WTC11 (cell line): ENCODE data around the gene RAPH1. TPM values are rescaled to one million over a fixed set of nuclear protein-coding genes. Genes with fewer than 3 reads are reported as not detected.

Experiments
- ATAC-seq: fragments of 200-7000 bp; cut with Tn5 transposase; 2 replicates; pipeline ENCODE4 v1.10.0; 2021; ENCODE audit warnings: mild to moderate bottlenecking, moderate library complexity
- CTCF ChIA-PET: fragments of 300-600 bp; sonication (Branson Sonifier 250); formaldehyde crosslinking; loops from one replicate; lab custom pipeline; 2021; ENCODE audit warnings: antibody characterized with exemption; lab: Charles Lee
- POLR2A ChIA-PET: fragments of 350-600 bp; sonication (Branson Sonifier 250); formaldehyde crosslinking; loops from one replicate; lab custom pipeline; 2021; ENCODE audit warnings: antibody characterized with exemption; lab: Charles Lee
- DNase-seq: peaks from one replicate; pipeline ENCODE4 v3.0.0; 2021; ENCODE audit warnings: low spot score
- H3K27ac Mint-ChIP-seq: 2 replicates; pipeline ENCODE4 v1.8.0; 2021; ENCODE audit warnings: mixed read lengths
- H3K27me3 Mint-ChIP-seq: 2 replicates; pipeline ENCODE4 v1.8.0; 2021; ENCODE audit warnings: low read depth, mild to moderate bottlenecking, moderate library complexity, mixed read lengths
- H3K36me3 Mint-ChIP-seq: 2 replicates; pipeline ENCODE4 v1.8.0; 2021; ENCODE audit warnings: mixed read lengths
- H3K4me1 Mint-ChIP-seq: 2 replicates; pipeline ENCODE4 v1.8.0; 2022; ENCODE audit warnings: mixed read lengths
- H3K4me3 Mint-ChIP-seq: 2 replicates; pipeline ENCODE4 v1.8.0; 2021; ENCODE audit warnings: mild to moderate bottlenecking, moderate library complexity, mixed read lengths
- H3K9me3 Mint-ChIP-seq: 2 replicates; pipeline ENCODE4 v1.8.0; 2021; ENCODE audit warnings: mixed read lengths
- CREB1 ChIP-seq: sonication (generic); formaldehyde crosslinking; IDR thresholded peaks from 2 replicates; pipeline ENCODE4 v1.8.0; 2023; ENCODE audit warnings: mild to moderate bottlenecking, missing genetic modification reagents
- EMX1 ChIP-seq: fragments of 250-450 bp; sonication (Bioruptor Pico); IDR thresholded peaks from 2 replicates; pipeline ENCODE4 v1.8.0; 2021; ENCODE audit warnings: mild to moderate bottlenecking
- GABPB1 ChIP-seq: sonication (generic); formaldehyde crosslinking; IDR thresholded peaks from 2 replicates; pipeline ENCODE4 v1.8.1; 2023; ENCODE audit warnings: mild to moderate bottlenecking, missing genetic modification reagents
- GTF2I ChIP-seq: fragments of 250-450 bp; sonication (Bioruptor Pico); conservative IDR thresholded peaks from 2 replicates; pipeline ENCODE4 v1.4.0; 2021; ENCODE audit warnings: mild to moderate bottlenecking
- IRF2 ChIP-seq: sonication (generic); formaldehyde crosslinking; IDR thresholded peaks from 2 replicates; pipeline ENCODE4 v1.8.0; 2022; ENCODE audit warnings: low read depth, missing genetic modification reagents, borderline replicate concordance
- KAT7 ChIP-seq: sonication (generic); formaldehyde crosslinking; IDR thresholded peaks from 2 replicates; pipeline ENCODE4 v1.8.1; 2023; ENCODE audit warnings: missing genetic modification reagents, mild to moderate bottlenecking, borderline replicate concordance
- NR3C1 ChIP-seq: sonication (generic); formaldehyde crosslinking; conservative IDR thresholded peaks from 2 replicates; pipeline ENCODE4 v1.8.1; 2023; ENCODE audit warnings: low read depth, mild to moderate bottlenecking, missing genetic modification reagents
- OVOL2 ChIP-seq: fragments of 250-450 bp; sonication (Bioruptor Pico); IDR thresholded peaks from 2 replicates; pipeline ENCODE4 v1.9.0; 2021; ENCODE audit warnings: mild to moderate bottlenecking, borderline replicate concordance
- PRRX2 ChIP-seq: fragments of 250-450 bp; sonication (Bioruptor Pico); IDR thresholded peaks from 2 replicates; pipeline ENCODE4 v1.8.0; 2021; ENCODE audit warnings: mild to moderate bottlenecking
- RELA ChIP-seq: sonication (generic); formaldehyde crosslinking; IDR thresholded peaks from 2 replicates; pipeline ENCODE4 v1.8.1; 2022; ENCODE audit warnings: missing genetic modification reagents, mild to moderate bottlenecking, borderline replicate concordance
- SOX15 ChIP-seq: fragments of 250-450 bp; sonication (Bioruptor Pico); IDR thresholded peaks from 2 replicates; pipeline ENCODE4 v1.9.0; 2021; ENCODE audit warnings: mild to moderate bottlenecking
- ZNF219 ChIP-seq: sonication (generic); formaldehyde crosslinking; IDR thresholded peaks from 2 replicates; pipeline ENCODE4 v1.8.0; 2023; ENCODE audit warnings: missing genetic modification reagents, mild to moderate bottlenecking, borderline replicate concordance
- total RNA-seq: library from RNA; stranded (reverse); gene quantifications from 3 replicates; pipeline ENCODE4 v1.2.3, GENCODE V29; 2021
- TF ChIP-seq, protein P1 (sequence below): fragments of 250-450 bp; sonication (Bioruptor Pico); conservative IDR thresholded peaks from 2 replicates; pipeline ENCODE4 v1.9.0; 2021; ENCODE audit warnings: mild to moderate bottlenecking
- TF ChIP-seq, protein P2 (sequence below): fragments of 250-450 bp; sonication (Bioruptor Pico); IDR thresholded peaks from 2 replicates; pipeline ENCODE4 v1.9.0; 2021; ENCODE audit warnings: mild to moderate bottlenecking, borderline replicate concordance
- TF ChIP-seq, protein P3 (sequence below): sonication (generic); formaldehyde crosslinking; IDR thresholded peaks from 2 replicates; pipeline ENCODE4 v1.8.0; 2023; ENCODE audit warnings: missing genetic modification reagents
- TF ChIP-seq, protein P4 (sequence below): fragments of 250-450 bp; sonication (Bioruptor Pico); IDR thresholded peaks from 2 replicates; pipeline ENCODE4 v1.9.0; 2021; ENCODE audit warnings: mild to moderate bottlenecking

Gene RAPH1
- total RNA-seq, 1 experiment from 2014 or later: 24.6 TPM

DNA sequence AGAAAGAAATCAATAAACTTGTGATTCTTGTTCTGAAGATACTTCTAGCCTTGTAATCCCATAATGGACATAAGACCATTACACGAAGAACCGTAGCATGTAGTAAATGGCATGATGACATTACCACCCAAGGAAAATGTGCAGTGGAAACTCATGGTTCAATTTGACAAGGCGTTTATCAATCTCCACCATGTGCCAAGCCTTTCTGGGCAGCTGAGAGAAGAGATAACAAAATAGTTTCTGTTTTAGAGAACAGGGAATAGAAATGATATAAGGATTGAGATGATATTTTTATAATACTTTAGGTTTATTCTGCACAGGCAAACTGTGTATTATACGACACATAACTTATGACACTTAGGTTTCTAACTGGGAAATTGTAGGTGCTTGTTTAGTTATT is 187.7 kb downstream of the RAPH1 start:
- ChIA-PET POLR2A (no interaction called here), CTCF (no interaction called here)
- no peak overlapping the region for H3K27ac Mint-ChIP-seq

DNA sequence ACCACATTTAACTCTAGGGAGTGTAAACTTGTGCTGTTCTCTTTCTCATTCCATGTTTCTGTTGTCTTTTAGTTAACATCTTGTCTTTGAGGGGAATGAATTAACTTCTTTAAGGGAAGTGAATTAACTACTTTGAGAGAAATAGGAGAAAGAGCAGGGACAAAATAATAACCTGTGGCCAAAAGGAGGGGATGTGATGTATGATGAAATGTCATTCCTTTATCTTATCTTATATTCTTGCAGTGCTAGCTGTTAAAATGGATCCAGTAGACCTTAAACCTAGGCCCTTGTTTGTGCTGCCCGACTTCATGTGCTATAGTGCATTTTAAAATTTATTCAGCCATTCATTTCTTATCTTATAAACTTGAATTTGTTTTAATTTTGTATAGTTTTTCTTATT is 188.5 kb downstream of the RAPH1 start:
- ATAC-seq: no peak
- H3K4me3 Mint-ChIP-seq: no peak overlapping the region
- peaks cover 15% of the 10 kb centered on the region for H3K36me3 Mint-ChIP-seq
- DNase-seq: no peak
- H3K4me1 Mint-ChIP-seq: peaks cover 9% of the 10 kb centered on the region
- no peaks in the 10 kb centered on the region for H3K27me3 Mint-ChIP-seq
- ChIA-PET POLR2A (no interaction called here), CTCF (no interaction called here)
- 0 out of 2 replicates have a peak, but pooled peaks cover 3% of the 10 kb centered on the region for H3K9me3 Mint-ChIP-seq
- no peak overlapping the region for H3K27ac Mint-ChIP-seq
- no peak for TF ChIP-seq GTF2I
- no peak for TF ChIP-seq OVOL2 (CRISPR knock-in tag)
- TF ChIP-seq, protein P1, sequence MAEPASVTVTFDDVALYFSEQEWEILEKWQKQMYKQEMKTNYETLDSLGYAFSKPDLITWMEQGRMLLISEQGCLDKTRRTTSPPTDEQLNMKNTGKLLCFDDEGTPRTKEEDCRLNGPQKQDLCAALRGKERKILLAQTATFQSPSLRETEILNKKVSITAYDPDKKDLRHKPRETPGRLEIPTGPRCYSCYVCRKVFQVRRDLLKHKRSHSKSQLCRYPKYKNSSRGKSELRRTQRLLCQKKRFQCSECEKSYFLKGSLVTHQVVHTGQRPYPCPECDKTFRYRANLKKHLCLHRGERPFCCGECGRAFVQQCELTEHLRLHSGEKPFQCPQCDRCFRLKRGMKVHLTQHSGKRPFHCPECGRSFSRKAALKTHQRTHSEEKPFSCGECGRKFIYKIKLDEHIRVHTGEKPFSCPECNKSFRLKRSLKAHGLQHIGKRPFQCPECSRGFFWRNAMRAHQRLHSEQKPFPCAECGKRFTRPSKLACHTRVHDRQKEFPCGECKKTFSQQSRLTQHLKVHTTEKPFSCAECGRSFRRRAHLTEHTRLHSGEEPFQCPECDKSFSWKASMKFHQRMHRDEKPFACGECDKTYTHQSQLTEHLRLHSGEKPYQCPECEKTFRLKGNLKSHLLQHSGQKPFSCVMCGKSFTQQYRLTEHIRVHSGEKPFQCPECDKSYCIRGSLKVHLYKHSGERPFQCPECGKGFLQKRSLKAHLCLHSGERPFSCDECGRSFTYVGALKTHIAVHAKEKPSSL (CRISPR knock-in tag): no peak
- no peak for TF ChIP-seq IRF2 (CRISPR knock-in tag)

More for the DNA sequence above, 187.7 kb downstream of the RAPH1 start:
- peaks cover 15% of the 10 kb centered on the region for H3K36me3 Mint-ChIP-seq
- H3K27me3 Mint-ChIP-seq: no peaks in the 10 kb centered on the region
- DNase-seq (no peak), ATAC-seq (no peak)
- 0 out of 2 replicates have a peak, but pooled peaks cover 3% of the 10 kb centered on the region for H3K9me3 Mint-ChIP-seq
- no peak for TF ChIP-seq SOX15 (CRISPR knock-in tag)
- H3K4me1 Mint-ChIP-seq: peaks cover 9% of the 10 kb centered on the region
- no peak overlapping the region for H3K4me3 Mint-ChIP-seq

DNA sequence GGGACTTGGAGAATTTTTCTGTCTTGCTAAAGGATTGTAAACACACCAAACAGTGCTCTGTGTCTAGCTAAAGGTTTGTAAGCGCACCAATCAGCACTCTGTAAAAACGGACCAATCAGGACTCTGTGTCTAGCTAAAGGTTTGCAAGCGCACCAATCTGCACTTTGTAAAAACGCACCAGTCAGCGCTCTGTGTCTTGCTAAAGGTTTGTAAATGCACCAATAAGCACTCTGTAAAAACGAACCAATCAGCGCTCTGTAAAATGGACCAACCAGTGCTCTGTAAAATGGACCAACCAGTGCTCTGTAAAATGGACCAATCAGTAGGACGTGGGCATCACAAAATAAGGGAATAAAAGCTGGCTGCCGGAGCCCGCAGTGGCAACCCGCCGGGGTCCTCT is 190.4 kb downstream of the RAPH1 start:
- 0 out of 2 replicates have a peak, but pooled peaks cover 3% of the 10 kb centered on the region for H3K9me3 Mint-ChIP-seq
- DNase-seq (no peak), ATAC-seq (no peak)
- H3K27ac Mint-ChIP-seq: 0 out of 2 replicates have a peak overlapping the region, but pooled peaks have one; percentile 12
- TF ChIP-seq, protein P2, sequence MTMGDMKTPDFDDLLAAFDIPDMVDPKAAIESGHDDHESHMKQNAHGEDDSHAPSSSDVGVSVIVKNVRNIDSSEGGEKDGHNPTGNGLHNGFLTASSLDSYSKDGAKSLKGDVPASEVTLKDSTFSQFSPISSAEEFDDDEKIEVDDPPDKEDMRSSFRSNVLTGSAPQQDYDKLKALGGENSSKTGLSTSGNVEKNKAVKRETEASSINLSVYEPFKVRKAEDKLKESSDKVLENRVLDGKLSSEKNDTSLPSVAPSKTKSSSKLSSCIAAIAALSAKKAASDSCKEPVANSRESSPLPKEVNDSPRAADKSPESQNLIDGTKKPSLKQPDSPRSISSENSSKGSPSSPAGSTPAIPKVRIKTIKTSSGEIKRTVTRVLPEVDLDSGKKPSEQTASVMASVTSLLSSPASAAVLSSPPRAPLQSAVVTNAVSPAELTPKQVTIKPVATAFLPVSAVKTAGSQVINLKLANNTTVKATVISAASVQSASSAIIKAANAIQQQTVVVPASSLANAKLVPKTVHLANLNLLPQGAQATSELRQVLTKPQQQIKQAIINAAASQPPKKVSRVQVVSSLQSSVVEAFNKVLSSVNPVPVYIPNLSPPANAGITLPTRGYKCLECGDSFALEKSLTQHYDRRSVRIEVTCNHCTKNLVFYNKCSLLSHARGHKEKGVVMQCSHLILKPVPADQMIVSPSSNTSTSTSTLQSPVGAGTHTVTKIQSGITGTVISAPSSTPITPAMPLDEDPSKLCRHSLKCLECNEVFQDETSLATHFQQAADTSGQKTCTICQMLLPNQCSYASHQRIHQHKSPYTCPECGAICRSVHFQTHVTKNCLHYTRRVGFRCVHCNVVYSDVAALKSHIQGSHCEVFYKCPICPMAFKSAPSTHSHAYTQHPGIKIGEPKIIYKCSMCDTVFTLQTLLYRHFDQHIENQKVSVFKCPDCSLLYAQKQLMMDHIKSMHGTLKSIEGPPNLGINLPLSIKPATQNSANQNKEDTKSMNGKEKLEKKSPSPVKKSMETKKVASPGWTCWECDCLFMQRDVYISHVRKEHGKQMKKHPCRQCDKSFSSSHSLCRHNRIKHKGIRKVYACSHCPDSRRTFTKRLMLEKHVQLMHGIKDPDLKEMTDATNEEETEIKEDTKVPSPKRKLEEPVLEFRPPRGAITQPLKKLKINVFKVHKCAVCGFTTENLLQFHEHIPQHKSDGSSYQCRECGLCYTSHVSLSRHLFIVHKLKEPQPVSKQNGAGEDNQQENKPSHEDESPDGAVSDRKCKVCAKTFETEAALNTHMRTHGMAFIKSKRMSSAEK (CRISPR knock-in tag): no peak
- TF ChIP-seq, protein P3, sequence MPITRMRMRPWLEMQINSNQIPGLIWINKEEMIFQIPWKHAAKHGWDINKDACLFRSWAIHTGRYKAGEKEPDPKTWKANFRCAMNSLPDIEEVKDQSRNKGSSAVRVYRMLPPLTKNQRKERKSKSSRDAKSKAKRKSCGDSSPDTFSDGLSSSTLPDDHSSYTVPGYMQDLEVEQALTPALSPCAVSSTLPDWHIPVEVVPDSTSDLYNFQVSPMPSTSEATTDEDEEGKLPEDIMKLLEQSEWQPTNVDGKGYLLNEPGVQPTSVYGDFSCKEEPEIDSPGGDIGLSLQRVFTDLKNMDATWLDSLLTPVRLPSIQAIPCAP (CRISPR knock-in tag): no peak
- TF ChIP-seq CREB1 (CRISPR knock-in tag) (no peak), NR3C1 (CRISPR knock-in tag) (no peak), KAT7 (CRISPR knock-in tag) (no peak), RELA (CRISPR knock-in tag) (no peak), PRRX2 (no peak), GABPB1 (CRISPR knock-in tag) (no peak), ZNF219 (CRISPR knock-in tag) (no peak), EMX1 (CRISPR knock-in tag) (no peak)
- TF ChIP-seq, protein P4, sequence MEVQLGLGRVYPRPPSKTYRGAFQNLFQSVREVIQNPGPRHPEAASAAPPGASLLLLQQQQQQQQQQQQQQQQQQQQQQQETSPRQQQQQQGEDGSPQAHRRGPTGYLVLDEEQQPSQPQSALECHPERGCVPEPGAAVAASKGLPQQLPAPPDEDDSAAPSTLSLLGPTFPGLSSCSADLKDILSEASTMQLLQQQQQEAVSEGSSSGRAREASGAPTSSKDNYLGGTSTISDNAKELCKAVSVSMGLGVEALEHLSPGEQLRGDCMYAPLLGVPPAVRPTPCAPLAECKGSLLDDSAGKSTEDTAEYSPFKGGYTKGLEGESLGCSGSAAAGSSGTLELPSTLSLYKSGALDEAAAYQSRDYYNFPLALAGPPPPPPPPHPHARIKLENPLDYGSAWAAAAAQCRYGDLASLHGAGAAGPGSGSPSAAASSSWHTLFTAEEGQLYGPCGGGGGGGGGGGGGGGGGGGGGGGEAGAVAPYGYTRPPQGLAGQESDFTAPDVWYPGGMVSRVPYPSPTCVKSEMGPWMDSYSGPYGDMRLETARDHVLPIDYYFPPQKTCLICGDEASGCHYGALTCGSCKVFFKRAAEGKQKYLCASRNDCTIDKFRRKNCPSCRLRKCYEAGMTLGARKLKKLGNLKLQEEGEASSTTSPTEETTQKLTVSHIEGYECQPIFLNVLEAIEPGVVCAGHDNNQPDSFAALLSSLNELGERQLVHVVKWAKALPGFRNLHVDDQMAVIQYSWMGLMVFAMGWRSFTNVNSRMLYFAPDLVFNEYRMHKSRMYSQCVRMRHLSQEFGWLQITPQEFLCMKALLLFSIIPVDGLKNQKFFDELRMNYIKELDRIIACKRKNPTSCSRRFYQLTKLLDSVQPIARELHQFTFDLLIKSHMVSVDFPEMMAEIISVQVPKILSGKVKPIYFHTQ (CRISPR knock-in tag): no peak
- no peak overlapping the region for H3K4me3 Mint-ChIP-seq
- POLR2A ChIA-PET: interaction anchor here (0.6 kb wide), 1 partner anchor 671 kb away, joined by 4 read pairs; no protein-coding TSS in a partner anchor
- CTCF ChIA-PET: interaction anchor here (0.7 kb wide), 1 partner anchor 8 kb away, joined by 3 read pairs; no protein-coding TSS in a partner anchor
- H3K4me1 Mint-ChIP-seq: peaks cover 25% of the 10 kb centered on the region
- no peaks in the 10 kb centered on the region for H3K27me3 Mint-ChIP-seq
- peaks cover 15% of the 10 kb centered on the region for H3K36me3 Mint-ChIP-seq
